ENCODE measurements around the gene DOK3.

The DOK3 gene

DNA sequence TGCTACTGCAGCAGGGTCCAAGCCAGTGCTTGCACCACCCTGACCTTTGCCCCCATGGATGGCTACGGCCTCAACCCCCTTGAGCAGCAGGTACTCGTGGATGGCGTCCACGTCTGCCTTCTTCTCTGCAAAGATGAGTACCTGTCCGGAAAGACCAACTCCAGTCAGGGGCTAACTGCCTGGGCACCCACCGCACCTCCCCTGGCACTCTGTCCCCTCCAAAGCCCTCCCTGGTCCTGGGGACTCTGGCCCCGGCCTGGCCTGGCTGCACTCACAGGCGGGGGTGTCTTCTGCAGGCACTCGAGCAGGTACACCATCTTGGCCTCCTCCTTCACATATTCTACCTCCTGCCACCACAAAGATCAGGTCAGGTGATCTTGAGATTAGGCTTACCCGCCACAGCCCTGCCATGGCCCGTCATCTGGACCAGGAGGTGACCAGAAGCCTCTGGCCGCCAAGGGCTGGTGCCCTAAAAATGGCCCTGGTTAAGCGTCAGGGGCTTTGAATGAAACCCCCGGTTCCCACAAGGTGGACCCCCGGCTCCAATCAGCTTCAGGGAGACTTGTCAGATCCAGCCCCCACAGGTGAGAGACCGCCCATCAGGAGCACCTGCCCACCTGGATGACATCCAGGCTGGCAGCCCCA is 3.2 kb upstream of the DOK3 start:
- no peak for DNase-seq

DNA sequence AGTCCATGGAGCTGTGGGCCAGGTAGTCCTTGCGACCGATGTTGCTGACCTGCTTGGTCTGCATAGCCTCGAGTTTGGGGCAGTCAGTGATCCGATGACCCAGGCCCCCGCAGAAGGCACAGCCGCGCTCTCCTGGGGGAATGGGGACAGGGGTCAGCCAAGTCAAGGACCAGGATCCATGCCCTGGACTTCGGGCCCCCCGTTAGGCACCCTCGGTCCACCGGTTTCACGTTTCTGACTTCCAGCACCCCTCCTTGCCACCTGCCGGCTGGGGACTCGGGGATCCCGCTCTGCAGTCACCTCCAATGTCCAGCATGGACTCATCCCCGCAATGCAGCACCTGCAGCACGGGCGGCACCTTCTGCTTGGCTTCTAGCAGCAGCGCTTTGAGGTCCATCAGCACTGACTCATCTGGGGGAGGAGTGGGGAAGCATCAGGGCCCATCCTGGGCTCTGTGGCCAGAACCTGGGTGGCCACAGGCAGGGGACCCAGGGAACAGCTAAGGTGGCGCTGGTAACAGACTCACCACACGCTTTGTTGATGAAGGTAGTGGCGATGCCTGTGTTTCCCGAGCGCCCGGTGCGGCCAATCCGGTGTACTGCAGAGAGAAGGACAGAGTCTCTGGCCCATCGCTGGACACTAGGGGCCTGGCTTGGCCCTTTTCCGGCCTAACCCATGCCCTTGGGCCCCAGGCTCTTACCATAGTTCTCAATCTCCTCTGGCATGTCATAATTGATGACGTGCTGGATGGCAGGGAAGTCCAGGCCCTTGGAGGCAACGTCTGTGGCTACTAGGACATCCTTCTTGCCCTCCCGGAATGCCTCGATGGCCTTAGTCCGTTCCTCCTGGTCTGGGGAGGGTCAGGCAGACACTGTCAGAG is 2.4 kb upstream of the DOK3 start:
- no peak for DNase-seq

DNA sequence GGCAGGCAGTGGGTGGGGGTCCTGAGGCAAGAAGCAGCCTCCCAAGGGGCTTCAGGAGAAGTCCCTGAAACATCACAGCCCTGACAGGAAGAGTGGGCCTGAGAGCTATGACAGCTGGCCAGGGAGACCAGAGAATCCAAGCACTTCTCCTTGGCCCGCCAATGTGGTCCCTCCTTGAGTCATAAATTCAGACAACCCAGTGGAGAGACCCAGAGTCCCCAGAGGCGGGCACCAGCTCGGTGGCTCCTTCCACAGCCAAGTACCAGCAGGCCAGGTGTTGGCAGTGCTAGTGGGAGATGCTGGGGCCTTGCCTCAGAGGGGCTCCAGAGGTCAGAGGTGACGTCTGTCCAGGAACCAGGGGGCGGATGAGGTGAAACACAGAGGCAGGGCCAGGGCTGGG is 1.6 kb upstream of the DOK3 start:
- DNase-seq: no peak

DNA sequence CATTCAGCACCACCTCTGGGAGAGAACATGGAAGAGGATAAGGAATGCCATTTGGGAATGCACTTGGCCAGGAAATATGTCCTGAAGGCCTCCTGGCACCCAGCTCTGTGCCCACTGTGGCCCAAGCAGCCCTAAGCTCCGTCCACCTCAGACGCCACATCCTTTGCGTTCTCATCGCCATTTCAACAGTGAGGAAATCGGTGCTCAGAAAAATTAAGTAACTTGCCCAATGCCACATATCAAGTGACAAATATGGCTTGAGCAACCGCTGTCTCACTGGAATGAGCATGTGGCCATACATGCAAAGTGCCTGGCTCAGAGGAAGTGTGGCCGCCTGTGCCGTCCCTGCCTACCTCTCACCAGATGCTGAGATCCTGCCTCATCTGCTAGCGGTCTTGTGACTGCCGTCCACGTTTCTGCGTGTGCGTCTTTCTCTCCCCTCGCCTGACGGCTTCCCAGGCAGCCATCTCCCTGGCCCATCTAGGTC is 984 bp upstream of the DOK3 start:
- no peak for DNase-seq

DNA sequence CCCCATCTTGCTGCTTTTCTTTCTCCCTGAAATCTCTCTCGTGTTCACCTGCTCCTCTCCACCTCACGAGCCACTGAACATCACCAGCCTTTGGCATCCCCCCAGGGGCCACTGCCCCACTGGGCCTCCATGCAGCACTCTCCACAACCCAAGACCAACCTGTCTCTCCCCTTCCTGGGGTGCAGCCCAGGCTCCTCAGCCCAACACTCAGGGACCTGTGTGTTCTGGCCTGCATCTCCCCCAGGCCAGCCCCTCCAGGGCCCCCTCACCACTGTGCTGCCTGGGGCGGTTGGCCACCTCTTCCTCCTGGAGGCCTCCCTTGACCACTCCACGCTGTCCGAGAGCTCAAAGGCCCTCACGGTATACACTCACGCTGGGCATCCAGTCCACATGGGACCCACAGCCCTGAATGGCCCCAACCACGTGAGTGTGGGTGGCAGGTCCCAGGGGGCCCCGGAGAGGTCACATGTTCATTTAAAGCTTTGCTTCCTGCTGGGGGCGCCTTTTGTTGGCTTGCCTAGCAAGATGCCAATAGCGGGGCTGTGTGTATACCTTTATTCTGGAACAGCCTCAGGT is 453 bp upstream of the DOK3 start:
- no peak for DNase-seq

DNA sequence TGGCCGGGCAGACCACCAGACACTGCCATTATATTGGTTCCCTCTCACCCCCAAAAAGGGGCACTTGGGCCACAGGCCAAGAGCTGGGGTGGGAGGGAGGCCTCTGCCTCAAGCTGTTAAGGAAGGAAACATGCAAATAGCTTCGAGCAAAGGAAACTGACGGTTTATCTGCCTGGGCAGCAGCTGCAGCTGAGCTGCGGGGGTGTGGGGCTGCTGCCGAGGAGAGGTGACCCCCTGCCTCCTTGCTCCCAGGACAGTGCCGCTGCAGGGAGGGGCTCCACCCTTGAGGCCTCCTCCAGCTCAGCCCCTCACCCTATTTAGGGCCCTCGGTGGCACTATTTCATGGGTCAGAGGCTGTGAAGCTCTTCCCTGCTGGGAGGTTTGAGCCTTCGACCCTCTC is 789 bp downstream of the DOK3 start:
- no peak for DNase-seq

DNA sequence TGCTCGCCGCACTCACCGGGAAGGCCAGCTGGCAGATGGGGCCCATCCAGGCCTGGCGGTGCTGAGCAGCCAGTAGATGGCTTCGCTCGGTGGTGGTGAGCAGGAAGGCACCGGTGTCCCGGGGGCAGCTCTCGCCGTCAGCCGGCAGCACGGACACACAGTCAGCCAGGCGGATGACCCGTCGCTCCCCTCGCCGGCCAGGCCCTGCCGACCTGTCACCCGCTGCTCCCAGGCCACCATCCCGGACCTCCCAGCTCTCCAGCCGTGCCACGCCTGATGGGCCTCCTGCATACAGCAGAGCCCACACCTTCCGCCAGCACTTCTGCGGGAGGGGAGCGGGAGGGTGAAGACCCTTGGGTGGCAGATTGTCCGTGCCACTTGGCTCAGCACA is 1.4 kb downstream of the DOK3 start:
- DNase-seq: no peak

DNA sequence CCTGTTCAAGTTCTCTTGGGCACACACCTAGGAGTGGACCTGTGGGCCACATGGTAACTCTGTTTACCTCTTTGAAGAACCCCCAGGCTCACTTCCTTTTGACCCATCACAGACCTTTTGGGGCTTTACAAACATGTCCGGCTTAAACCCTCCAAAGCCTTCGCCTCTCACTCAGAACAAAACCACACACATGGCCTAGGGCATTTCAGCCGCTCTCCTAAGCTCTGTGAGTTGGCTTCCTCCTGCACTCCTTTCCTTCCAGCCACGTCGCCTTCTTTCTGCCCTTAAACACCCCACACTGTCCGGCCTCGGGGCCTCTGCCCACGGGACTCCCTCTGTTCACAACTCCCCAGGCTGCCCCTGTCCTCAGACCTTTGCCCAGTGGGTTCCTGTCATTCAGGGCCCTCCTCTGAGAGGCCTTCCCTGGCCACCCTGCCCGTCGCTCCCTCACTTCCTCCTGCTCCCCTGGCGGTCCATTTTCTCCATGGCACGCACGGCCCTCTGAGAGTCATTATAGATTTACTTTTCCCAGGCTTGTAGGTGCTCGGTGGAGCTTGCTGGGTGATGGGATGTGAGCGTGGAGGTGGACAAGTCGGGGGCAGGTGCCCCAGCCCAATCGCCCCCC is 1.9 kb downstream of the DOK3 start:
- no peak for DNase-seq

DNA sequence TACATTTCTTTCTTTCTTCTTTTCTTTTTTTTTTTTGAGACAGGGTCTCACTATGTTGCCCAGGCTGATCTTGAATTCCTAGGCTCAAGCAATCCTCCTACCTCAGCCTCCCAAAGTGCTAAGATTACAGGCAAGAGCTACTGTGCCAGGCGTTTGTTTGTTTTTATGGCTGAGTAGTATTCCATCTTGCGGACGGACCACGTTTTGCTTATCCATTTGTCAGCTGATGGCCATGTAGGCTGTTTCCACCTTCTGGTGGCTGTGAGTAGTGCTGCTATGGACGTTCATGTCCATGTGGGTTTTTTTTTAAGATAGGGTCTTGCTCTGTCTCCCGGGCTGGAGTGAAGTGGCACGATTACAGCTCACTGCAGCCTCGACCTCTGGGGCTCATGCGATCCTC is 2.5 kb downstream of the DOK3 start:
- DNase-seq: no peak

DNA sequence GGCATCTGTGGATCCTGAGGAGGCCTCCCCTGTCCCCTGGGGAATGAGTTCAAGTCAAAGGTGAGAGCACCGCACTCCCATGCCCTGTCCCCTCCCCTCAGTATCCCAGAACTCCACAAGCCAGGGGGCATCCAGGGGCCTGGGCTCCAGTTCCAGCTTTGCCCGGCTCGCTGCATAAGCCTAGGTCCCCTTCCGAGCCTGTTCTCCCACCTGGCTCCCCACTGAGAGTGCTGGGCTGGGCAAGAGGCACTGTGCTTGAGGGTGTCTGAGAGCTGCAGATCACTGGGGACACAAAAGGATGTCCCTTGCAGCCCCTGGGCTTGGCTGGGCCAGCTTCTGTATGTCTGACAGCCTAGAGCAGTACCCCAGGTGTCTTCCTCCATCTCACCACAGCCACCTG is 4.6 kb downstream of the DOK3 start:
- DNase-seq: no peak

DNA sequence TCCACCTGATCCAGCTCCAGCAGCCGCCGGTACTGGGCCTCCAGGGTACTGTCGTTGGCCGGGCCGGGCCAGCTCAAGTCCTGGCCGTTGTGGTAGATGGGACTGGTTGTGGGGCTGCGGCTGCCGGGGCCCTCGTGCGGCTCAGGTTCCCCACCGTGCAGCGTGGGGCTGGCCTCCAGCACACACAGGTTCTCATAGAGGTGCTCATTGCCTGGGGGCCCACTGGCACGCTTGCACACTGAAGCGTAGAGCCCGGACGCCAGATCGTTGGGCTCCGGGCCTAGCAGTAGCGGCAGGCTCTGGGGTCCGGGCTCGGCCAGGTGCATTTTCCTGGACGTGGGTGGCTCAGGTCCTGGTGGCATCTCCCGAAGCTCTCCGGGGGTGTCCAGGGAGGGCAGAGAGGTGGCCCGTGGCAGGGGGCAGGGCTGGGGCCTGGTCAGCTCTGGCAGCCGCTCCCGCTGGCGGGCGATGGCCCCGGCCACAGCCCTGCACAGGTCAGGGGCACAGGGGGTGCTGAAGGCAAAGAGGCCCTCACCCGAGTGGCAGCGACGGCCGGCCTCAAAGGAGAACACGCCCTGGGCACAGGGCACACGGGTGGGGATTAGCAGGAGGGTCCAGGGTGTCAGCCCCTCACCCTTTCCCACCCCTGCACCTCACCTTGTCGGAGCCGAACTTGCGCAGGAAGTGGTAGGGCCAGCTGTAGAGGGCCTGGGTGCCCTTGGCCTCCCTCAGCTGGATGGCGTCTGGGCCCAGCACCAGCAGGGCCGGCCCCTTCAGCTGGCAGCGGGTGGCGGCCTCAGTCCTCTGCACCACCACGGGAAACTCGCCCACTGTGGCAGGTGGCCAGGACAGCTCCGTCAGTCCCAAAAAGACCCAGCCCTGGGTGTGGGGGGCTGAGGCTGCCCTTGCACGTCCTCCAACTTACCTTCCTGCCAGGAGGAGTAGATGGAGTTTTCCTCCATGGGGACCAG is 5.3 kb downstream of the DOK3 start:
- no peak for DNase-seq

DNA sequence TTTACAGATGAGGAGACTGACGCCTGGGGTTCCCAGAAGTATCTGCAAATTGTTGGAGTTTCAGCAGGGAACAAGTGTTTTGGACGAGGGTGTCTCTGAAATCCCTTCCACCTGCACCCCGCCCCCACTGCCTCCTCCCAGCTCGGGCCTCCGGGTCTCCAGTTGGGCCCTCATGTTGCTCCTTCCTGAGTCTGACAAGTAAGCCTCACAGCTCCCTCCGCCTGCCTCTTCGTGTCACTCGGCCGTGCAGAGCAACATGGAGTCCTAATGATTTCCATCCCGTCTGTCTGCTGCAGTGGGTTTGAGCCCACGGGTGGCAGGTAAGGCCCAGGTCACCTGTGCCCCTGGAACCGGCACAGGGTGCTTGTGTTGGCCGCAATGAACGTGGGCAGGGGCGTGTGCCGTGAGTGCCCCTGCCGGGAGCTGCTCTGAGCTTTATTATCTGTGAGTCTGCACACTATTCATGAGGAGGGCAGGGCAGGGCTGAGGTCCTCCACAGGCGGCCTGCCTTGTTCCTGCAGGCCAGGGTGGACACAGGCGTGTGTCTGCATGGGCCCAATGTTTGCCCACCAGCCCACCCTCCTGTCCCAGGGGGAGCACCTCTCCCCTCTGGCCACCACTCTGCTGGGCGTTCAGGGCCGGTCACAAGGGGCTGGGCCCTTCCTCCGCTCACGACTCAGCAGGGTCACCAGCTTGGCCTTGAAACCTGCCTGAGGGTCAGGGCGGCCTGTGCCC is 6.1 kb downstream of the DOK3 start:
- DNase-seq: no peak

DNA sequence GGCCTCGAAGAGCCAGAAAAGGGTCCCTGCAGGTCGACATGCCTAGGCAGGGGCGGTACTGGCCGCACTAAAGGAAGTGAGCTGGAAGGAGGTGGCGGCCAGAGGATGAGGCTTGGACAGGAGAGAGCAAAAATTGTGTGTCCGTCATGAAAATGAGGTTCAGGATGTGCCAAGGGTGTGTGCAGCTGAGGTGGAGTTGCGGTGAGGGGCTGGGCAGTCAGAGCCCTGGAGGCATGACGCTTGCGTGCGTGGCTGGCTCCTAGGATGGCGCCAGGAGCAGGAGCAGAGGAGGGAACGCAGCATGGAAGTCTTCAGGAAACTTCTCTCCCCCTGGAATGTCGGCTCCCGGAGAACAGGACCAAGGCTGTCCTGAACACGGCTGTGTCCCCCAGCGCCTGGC is 6.7 kb downstream of the DOK3 start:
- no peak for DNase-seq

DNA sequence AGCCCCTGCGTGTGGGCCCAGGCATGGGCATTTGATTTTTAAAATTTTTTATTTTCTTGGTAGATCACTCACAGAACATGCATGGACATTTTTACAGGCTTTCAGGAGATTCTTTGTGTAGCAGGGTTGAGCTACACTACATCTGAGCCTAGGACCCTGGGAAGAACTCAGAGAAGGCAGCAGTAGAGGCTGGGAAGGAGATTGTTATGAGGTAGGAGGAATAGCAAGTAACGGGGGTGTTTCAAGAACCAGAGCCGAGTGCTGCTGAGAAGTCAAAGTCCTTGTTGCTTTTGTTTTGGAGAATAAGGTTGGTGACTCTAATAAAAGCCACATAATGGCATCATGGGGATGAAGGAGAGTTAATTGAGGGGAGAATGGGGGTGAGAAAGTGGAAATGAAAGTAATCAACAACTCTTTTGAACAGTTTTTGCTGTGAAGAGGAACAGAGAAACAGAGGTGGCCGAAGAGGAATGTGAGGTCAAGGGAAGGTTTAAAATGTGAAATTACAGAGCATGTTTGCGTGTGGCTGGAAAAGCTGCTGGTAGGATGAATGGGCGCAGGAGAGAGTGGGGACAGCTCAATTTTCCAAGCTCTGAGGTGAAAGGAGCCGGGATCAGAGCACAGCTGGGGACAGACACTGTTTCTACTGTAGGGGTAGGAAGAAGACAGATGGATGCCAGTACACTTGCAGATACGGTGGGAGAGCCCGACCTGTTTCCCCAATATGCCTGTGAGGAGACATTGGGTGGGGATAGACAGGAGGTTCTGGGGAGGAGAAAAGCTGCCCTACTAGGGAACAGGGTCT is 7.5 kb downstream of the DOK3 start:
- no peak for DNase-seq

DNA sequence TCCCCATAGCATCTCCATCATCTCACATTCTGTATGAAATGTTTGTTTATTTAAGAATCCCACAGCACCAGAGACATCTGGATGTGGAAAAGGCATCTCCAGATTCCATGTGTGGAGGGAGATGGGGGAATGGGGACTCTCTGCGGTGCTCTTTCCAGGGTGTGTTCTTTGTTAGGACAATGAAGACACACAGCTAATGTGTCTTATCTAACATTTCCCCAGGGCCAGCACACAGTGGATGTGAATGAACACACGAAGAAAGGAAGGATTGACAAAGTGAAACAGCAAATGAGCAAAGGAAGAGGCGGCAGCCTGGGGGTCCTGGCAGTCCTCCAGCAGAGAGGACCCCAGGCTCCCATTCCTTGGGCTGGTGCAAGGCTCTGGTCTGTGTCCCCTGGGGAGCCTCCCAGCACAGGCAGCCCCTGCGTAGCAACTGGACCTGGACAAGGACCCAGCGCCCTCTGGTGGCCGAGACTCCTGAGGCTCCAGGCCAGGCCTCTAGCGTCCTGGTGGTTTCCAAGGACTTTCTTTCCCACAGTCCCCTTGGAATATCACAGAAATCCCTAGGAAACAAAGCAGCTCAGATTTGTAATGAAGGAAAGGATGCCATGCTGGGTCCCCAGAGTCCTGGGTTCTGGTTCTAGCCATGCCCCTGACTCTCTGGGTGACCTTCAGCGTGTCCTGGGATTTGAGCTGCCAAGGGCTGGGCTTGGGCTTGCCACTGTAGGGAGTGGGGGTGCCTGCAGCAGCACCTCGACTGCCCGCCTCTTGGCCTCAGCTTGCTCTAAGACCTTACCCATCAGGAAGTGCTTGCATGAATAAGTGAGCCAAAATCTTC is 8.7 kb downstream of the DOK3 start:
- peak; percentile 60 to 84 (median 75) for DNase-seq

DNA sequence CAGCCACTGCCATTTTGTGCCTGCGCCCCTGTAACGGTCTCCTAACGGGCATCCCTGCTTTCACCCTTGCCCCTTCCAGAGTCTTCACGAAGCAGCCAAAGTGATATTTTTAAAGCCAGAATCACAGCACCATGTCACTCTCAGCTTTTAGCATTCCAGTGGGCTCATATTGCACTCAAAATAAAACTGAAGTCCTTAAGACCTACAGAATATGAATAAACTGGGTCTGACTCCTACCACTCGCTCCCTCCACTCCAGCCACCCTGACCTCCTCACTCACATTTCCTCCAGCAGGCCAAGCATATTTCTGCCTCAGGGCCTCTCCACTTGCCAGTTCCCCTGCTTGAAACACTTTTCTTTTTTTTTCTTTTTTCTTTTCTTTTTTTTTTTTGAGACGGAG is 9.8 kb downstream of the DOK3 start:
- no peak for DNase-seq

DNA sequence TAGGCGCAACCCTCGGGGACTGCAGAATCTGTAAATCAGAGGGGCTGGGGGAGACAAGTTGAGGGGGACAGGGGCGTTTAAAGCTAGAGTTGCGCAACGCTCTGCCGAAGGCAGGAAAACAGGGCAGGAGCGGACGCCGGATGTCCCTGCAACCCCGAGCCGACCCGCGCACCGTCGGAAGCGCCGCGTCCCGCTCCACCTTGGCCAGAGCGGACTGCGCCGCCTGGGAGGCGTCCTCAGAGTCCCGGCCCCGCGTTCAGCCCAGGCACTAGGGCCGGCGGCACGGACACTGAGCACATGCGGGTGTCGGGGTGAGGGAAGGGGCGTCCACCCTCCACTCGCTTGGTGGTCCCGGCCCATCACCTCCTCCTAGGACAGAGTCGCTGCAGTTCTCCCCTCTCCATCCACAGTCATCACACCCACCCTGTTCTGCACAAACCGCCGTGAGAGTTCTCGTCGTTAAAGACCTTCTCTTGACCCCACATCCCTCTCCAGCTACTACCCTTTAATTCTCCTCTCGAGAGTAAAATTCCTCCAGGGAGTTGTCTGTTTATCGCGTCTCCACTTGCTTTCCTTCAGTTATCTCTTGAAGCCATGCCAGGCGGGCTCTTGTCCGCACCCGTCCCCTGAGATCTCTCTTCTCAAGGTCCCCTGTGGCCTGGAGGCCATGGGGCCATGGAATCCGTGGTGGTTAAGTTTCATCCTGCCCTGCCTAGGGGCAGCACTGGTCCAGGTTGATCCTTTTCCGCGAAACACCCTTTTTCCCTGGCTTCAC is 11.4 kb downstream of the DOK3 start:
- peak in 1 of 5 donors; percentile 16 for DNase-seq

DNA sequence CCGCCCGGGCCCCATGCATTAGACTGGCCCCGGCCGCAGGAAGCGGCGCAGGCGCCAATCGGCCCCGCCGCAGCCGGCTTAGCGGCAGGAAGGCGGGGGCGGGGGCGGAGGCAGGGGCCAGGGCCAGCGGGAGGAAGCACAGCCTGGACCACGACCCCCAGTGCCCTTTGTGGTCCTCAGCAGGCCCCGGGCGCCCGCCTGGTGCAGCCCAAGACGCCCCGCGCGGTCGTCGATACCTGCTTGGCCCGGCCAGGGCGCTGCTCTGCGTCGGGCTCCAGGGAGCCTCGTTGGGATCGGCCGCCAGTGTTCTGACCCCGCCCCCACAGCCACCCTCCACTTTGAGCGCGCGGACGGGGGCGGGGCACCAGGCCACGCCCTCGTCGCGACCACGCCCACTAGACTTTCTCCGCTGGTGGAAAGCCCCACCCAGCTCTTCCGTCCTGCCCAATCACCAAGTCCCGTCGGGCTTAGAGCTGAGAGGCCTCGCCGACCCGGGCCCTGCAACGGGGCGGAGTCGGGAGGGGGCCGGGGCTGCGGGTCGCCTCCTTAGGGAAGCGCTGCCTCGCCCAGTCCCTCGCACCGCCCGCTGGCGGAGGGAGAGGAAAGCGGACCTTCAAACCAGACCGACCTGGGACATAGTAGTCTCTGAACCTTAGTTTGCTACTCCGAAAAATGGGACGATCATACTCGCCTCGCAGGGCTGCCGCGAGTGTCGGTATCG is 12.2 kb downstream of the DOK3 start, which contains the start of gene PDLIM7:
PDLIM7 (minus strand) TSS at position 313 of the 721 bp plus-strand sequence. CDS start 1,092 bp downstream, outside the sequence.
- DNase-seq: peak; percentile 88 to 98 (median 91)
